Neuronal stem cell (in vitro differentiated cells): ENCODE results near the gene CCN6.

Experiments used
- DNase-seq: peaks from one replicate; pipeline ENCODE4 v3.0.0-alpha.2; 2013; ENCODE audit warnings: low spot score
- H2AFZ ChIP-seq: one replicate; pipeline ENCODE4 v1.6.1; 2013; ENCODE audit warnings: mild to moderate bottlenecking, low read length, inconsistent platforms
- H2AK5ac ChIP-seq: 2 replicates; pipeline ENCODE4 v1.6.1; 2013; ENCODE audit warnings: low read depth, mild to moderate bottlenecking, inconsistent platforms, low read length, moderate library complexity, mixed read lengths
- H2BK120ac ChIP-seq: 2 replicates; pipeline ENCODE4 v1.6.1; 2013; ENCODE audit warnings: low read depth, mild to moderate bottlenecking, inconsistent platforms, low read length, moderate library complexity, mixed read lengths
- H2BK12ac ChIP-seq: one replicate; pipeline ENCODE4 v1.6.1; 2013; ENCODE audit warnings: low read length, inconsistent platforms
- H2BK15ac ChIP-seq: 2 replicates; pipeline ENCODE4 v1.6.1; 2013; ENCODE audit warnings: mild to moderate bottlenecking, low read length, inconsistent platforms, mixed read lengths
- H2BK5ac ChIP-seq: one replicate; pipeline ENCODE4 v1.6.1; 2013; ENCODE audit warnings: inconsistent platforms, mild to moderate bottlenecking, low read length, moderate library complexity
- H3K14ac ChIP-seq: one replicate; pipeline ENCODE4 v1.6.1; 2013; ENCODE audit warnings: low read length, inconsistent platforms
- H3K18ac ChIP-seq: 2 replicates; pipeline ENCODE4 v1.6.1; 2013; ENCODE audit warnings: low read length, inconsistent platforms
- H3K23ac ChIP-seq: 2 replicates; pipeline ENCODE4 v1.6.1; 2013; ENCODE audit warnings: low read depth, mild to moderate bottlenecking, mixed read lengths, low read length, inconsistent platforms; ENCODE audit not compliant: poor library complexity
- H3K27ac ChIP-seq: replicated peaks from 3 replicates; pipeline ENCODE4 v1.5.1; 2013; ENCODE audit warnings: low read length, inconsistent platforms
- H3K27me3 ChIP-seq, 3 experiments: 2 replicates each; pipeline ENCODE4 v1.6.1; 2013; ENCODE audit warnings: low read length in 3 of 3, mild to moderate bottlenecking in 2 of 3, inconsistent platforms in 1 of 3, low read depth in 1 of 3, mixed read lengths in 1 of 3, moderate library complexity in 1 of 3; ENCODE audit not compliant: control insufficient read depth in 3 of 3, insufficient read depth in 3 of 3
- H3K36me3 ChIP-seq, 2 donors: replicated peaks in 1 of 2; 2 replicates each; pipeline ENCODE4 v1.6.1; 2013; ENCODE audit warnings: low read length in 2 of 2; ENCODE audit not compliant: control insufficient read depth in 2 of 2, insufficient read depth in 2 of 2
- H3K4ac ChIP-seq: 2 replicates; pipeline ENCODE4 v1.6.1; 2013; ENCODE audit warnings: inconsistent platforms, mild to moderate bottlenecking, low read length, moderate library complexity
- H3K4me1 ChIP-seq, 2 donors: 1 replicate in 1 of 2; 2 replicates in 1 of 2; pipeline ENCODE4 v1.6.1; 2013; ENCODE audit warnings: low read length in 2 of 2, low read depth in 1 of 2; ENCODE audit not compliant: control insufficient read depth in 2 of 2, insufficient read depth in 1 of 2
- H3K4me2 ChIP-seq: one replicate; pipeline ENCODE4 v1.6.1; 2013; ENCODE audit warnings: mild to moderate bottlenecking, low read length, inconsistent platforms; ENCODE audit not compliant: insufficient read depth, poor library complexity, severe bottlenecking
- H3K4me3 ChIP-seq, 2 donors: 2 replicates each; pipeline ENCODE4 v1.5.1; 2013; ENCODE audit warnings: low read length in 2 of 2, mild to moderate bottlenecking in 2 of 2, inconsistent platforms in 1 of 2, moderate library complexity in 1 of 2
- H3K79me1 ChIP-seq: one replicate; pipeline ENCODE4 v1.6.1; 2013; ENCODE audit warnings: low read depth, mild to moderate bottlenecking, inconsistent platforms, low read length, moderate library complexity
- H3K9ac ChIP-seq: one replicate; pipeline ENCODE4 v1.6.1; 2013; ENCODE audit warnings: mild to moderate bottlenecking, low read depth, low read length, inconsistent platforms; ENCODE audit not compliant: poor library complexity
- H3K9me3 ChIP-seq, 2 donors: replicated peaks in 1 of 2; 2 replicates each; pipeline versions ENCODE3 to v1.6.1; 2013; ENCODE audit warnings: low read length in 2 of 2, mild to moderate bottlenecking in 2 of 2, inconsistent platforms in 1 of 2, low read depth in 1 of 2, mixed read lengths in 1 of 2, moderate library complexity in 1 of 2; ENCODE audit not compliant: control insufficient read depth in 2 of 2, insufficient read depth in 1 of 2
- H4K8ac ChIP-seq: one replicate; pipeline ENCODE4 v1.6.1; 2013; ENCODE audit warnings: low read depth, mild to moderate bottlenecking, inconsistent platforms, low read length, moderate library complexity
- H4K91ac ChIP-seq: one replicate; pipeline ENCODE4 v1.6.1; 2013; ENCODE audit warnings: low read length, low read depth, mild to moderate bottlenecking, inconsistent platforms; ENCODE audit not compliant: poor library complexity
- WGBS, 2 donors: extraction: QIAGEN DNeasy Blood & Tissue Kit; methylation state at CpG; one replicate each; pipeline ENCODE4 v1.1.7; 2013; ENCODE audit warnings: missing lambda C conversion rate in 2 of 2, mixed read lengths in 1 of 2; ENCODE audit not compliant: insufficient read length in 2 of 2, insufficient replicate concordance in 1 of 2; ENCODE audit errors: extremely low coverage in 2 of 2; 5-methylcytosine and 5-hydroxymethylcytosine counted together

CCN6 gene

DNA sequence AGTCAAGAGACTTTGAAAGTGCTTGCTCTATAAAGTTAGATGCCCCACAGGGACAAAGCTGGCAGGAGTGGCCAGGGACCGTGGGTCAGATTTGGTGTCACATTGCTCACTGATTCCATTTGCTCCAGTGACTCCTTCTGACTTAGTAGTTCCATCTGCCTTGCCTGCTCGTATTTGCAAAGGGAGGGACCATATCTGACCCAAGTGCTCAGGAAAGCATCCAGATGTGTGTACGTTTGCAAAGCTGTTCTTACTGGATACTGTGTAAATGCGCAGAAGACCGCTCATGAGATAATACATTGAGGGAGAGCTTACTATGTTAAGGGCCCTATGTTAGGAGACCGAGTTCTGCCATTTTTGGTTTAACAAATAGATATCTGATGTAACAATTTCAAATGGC lies 21.2 kb upstream of the CCN6 start:
- Histone ChIP-seq H3K27me3 (no peaks in the 10 kb centered on the region), H4K91ac (no peak overlapping the region), H2AK5ac (no peak overlapping the region), H2BK12ac (no peak overlapping the region), H2BK5ac (no peak overlapping the region), H3K4me2 (no peak overlapping the region), H2BK120ac (no peak overlapping the region), H4K8ac (no peak overlapping the region), H3K27ac (no peak overlapping the region), H3K18ac (no peak overlapping the region), H3K4me3 (no peak overlapping the region), H3K4ac (no peak overlapping the region), H3K36me3 (no peaks in the 10 kb centered on the region), H3K79me1 (no peaks in the 10 kb centered on the region), H2AFZ (no peak overlapping the region), H3K23ac (no peak overlapping the region), H3K9ac (no peak overlapping the region), H3K14ac (no peak overlapping the region), H2BK15ac (no peak overlapping the region), H3K9me3 (no peaks in the 10 kb centered on the region), H3K4me1 (peaks cover 2 to 6% of the 10 kb centered on the region in 2 donors)
- no peak for DNase-seq
- no CpG with 5 or more reads among the region's 6 CpGs for WGBS, 2 donors

DNA sequence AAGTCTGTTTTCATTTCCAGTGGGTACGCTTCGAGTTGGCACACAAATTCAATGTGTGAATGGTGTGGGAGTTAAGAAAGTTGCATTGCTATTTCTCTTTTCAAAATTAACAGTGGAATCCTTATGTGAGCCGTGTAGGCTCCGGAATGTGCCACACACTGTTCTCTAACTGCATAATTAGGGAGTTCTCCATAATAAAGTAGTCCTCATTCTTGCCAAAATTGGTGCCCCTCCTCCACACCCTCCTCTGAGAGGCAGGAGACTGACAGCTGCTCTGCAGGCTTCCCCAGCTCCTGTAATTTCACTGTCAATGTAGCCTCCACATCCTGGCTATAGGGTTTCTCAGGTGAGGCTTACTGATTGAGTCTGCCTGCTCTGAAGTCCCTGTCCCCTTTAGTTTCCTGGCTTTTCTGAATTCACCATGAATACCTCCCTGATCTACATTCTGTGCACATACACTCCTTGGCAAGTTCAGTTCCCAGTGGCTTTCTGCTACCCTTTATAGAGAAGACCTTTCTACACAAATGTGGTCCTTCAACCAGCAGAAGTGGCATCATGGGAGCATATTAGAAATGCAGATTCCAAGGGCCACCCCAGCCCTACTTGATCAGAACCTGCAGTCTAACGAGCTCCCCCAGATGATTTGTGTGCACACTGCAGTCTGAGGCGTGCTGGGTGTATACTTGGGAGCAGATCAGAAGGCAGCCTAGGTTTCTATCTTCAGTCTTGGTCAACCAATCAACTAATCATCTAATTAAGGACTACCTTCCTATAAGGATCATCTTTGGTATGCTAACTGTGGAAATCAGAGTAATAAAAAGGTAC lies 19.9 kb upstream of the CCN6 start:
- no peak overlapping the region for H3K4me3 ChIP-seq
- no peak overlapping the region for H2BK12ac ChIP-seq
- H2AFZ ChIP-seq: peak overlapping the region; percentile 31
- no peak overlapping the region for H3K14ac ChIP-seq
- no peak overlapping the region for H2BK5ac ChIP-seq
- H3K18ac ChIP-seq: no peak overlapping the region
- no peak overlapping the region for H4K91ac ChIP-seq
- H3K27ac ChIP-seq: no peak overlapping the region
- no peaks in the 10 kb centered on the region for H3K79me1 ChIP-seq
- H2AK5ac ChIP-seq: no peak overlapping the region
- H3K4me2 ChIP-seq: no peak overlapping the region
- no CpG with 5 or more reads among the region's 6 CpGs for WGBS, 2 donors
- no peaks in the 10 kb centered on the region for H3K9me3 ChIP-seq
- H3K9ac ChIP-seq: no peak overlapping the region
- DNase-seq: no peak
- no peak overlapping the region for H3K4ac ChIP-seq
- H3K27me3 ChIP-seq: no peaks in the 10 kb centered on the region
- no peak overlapping the region for H4K8ac ChIP-seq
- H2BK120ac ChIP-seq: no peak overlapping the region
- no peak overlapping the region for H2BK15ac ChIP-seq
- H3K36me3 ChIP-seq: no peaks in the 10 kb centered on the region
- no peak overlapping the region for H3K23ac ChIP-seq
- peaks cover 2 to 9% of the 10 kb centered on the region in 2 donors for H3K4me1 ChIP-seq

DNA sequence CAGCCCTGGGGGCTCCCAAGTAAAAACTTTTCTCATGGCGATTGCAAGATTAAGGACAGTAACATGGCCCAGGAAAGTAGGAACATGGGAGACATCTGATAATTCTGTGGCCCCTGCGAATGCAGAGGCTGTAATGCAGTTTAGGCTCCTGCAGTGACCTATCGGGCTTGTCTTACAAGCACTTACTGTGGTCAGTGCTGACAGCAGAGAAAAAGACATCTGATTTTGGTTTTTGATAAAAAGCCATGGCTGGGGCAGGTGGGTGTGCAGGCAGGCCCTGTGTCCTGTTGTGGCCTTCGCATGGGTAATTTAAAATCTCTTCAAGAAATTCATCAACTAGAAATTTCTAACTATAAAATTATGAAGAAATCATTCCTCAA lies 19.3 kb upstream of the CCN6 start:
- no peak overlapping the region for H4K91ac ChIP-seq
- no peak overlapping the region for H3K18ac ChIP-seq
- no peaks in the 10 kb centered on the region for H3K9me3 ChIP-seq
- H3K79me1 ChIP-seq: no peaks in the 10 kb centered on the region
- H3K23ac ChIP-seq: no peak overlapping the region
- H3K4ac ChIP-seq: no peak overlapping the region
- no peak overlapping the region for H2BK15ac ChIP-seq
- H2BK12ac ChIP-seq: no peak overlapping the region
- H3K27me3 ChIP-seq: no peaks in the 10 kb centered on the region
- WGBS, 2 donors: no CpG with 5 or more reads among the region's 4 CpGs
- H3K27ac ChIP-seq: no peak overlapping the region
- H3K36me3 ChIP-seq: no peaks in the 10 kb centered on the region
- no peak overlapping the region for H3K9ac ChIP-seq
- H3K4me2 ChIP-seq: no peak overlapping the region
- no peak for DNase-seq
- peak overlapping the region; percentile 31 for H2AFZ ChIP-seq
- H3K4me1 ChIP-seq: peaks cover 2 to 9% of the 10 kb centered on the region in 2 donors
- H2BK120ac ChIP-seq: no peak overlapping the region
- no peak overlapping the region for H4K8ac ChIP-seq
- no peak overlapping the region for H3K4me3 ChIP-seq
- H2AK5ac ChIP-seq: no peak overlapping the region
- H3K14ac ChIP-seq: no peak overlapping the region
- no peak overlapping the region for H2BK5ac ChIP-seq

DNA sequence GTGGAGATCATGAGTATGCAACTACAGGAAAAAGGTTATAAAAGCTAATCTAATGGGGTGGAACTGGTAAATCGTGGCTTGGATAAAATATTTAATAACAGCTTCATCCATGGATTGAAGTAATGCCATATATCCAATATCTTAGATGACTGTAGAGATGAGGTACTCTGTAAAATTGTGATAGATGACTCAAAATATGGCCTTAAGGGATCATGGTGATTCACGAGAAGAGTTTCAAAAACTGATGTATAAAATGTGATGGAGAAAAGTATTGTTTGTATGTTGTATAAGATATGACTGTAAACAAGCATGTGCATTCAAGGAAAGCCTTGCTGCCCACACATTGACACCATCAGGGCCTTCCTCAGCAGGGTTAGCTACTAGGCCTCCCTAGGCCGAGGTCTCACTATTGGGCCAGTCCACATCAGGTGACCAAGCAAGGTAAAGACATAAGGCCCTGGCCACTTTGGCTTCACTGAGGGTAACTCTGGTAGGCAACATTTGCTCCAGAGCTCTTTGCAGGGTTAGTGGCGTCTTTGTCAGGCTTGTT lies 17.7 kb upstream of the CCN6 start:
- H3K9me3 ChIP-seq: no peaks in the 10 kb centered on the region
- no peak for DNase-seq
- H3K18ac ChIP-seq: no peak overlapping the region
- H2AFZ ChIP-seq: no peak overlapping the region
- H2BK5ac ChIP-seq: no peak overlapping the region
- H3K27me3 ChIP-seq: no peaks in the 10 kb centered on the region
- H2BK12ac ChIP-seq: no peak overlapping the region
- H3K23ac ChIP-seq: no peak overlapping the region
- no peak overlapping the region for H2BK15ac ChIP-seq
- H4K91ac ChIP-seq: no peak overlapping the region
- H3K27ac ChIP-seq: no peak overlapping the region
- no peaks in the 10 kb centered on the region for H3K36me3 ChIP-seq
- no peak overlapping the region for H3K4ac ChIP-seq
- H3K9ac ChIP-seq: no peak overlapping the region
- no peak overlapping the region for H3K4me3 ChIP-seq
- no peak overlapping the region for H3K14ac ChIP-seq
- no CpG with 5 or more reads among the region's 4 CpGs for WGBS, 2 donors
- H3K4me1 ChIP-seq: peaks cover 2 to 12% of the 10 kb centered on the region in 2 donors
- no peak overlapping the region for H4K8ac ChIP-seq
- no peaks in the 10 kb centered on the region for H3K79me1 ChIP-seq
- H3K4me2 ChIP-seq: no peak overlapping the region
- H2BK120ac ChIP-seq: no peak overlapping the region
- no peak overlapping the region for H2AK5ac ChIP-seq
